ENCODE measurements around the gene SLN.

SLN gene

GRCh38 chr11:107675902-107676301 is 36.0 kb downstream of the SLN start:
- no peaks in the 10 kb centered on the region for H3K9me3 ChIP-seq (ENCODE audit: insufficient read depth, low read depth, low read length)
- H3K4me1 ChIP-seq (ENCODE audit: insufficient read depth, low read length, poor library complexity, severe bottlenecking), result no peaks in the 10 kb centered on the region
- H4K20me1 ChIP-seq (ENCODE audit: insufficient read depth, low read length, poor library complexity, severe bottlenecking), result no peaks in the 10 kb centered on the region
- H3K9ac ChIP-seq (ENCODE audit: low read depth, low read length, poor library complexity, severe bottlenecking), result no peak overlapping the region
- no peak overlapping the region for H3K4me3 ChIP-seq (ENCODE audit: low read length, poor library complexity, severe bottlenecking)
- H3F3A ChIP-seq (ENCODE audit: low read depth), result no peaks in the 10 kb centered on the region
- H2AFZ ChIP-seq (ENCODE audit: low read length), result no peak overlapping the region
- H3K27me3 ChIP-seq (ENCODE audit: insufficient read depth, low read length, poor library complexity, severe bottlenecking), result no peaks in the 10 kb centered on the region
- no peaks in the 10 kb centered on the region for H3K36me3 ChIP-seq (ENCODE audit: insufficient read depth, low read length)
- no peaks in the 10 kb centered on the region for H3K9me2 ChIP-seq (replicated peaks; ENCODE audit: low read depth, low read length)
- no peaks in the 10 kb centered on the region for H3K79me2 ChIP-seq (ENCODE audit: insufficient read depth, low read length)
- TF ChIP-seq, protein P1, sequence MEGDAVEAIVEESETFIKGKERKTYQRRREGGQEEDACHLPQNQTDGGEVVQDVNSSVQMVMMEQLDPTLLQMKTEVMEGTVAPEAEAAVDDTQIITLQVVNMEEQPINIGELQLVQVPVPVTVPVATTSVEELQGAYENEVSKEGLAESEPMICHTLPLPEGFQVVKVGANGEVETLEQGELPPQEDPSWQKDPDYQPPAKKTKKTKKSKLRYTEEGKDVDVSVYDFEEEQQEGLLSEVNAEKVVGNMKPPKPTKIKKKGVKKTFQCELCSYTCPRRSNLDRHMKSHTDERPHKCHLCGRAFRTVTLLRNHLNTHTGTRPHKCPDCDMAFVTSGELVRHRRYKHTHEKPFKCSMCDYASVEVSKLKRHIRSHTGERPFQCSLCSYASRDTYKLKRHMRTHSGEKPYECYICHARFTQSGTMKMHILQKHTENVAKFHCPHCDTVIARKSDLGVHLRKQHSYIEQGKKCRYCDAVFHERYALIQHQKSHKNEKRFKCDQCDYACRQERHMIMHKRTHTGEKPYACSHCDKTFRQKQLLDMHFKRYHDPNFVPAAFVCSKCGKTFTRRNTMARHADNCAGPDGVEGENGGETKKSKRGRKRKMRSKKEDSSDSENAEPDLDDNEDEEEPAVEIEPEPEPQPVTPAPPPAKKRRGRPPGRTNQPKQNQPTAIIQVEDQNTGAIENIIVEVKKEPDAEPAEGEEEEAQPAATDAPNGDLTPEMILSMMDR (conservative IDR thresholded peaks at IDR 0.05; ENCODE audit: low read length), result no peak
- no peak for TF ChIP-seq EZH2phosphoT487 (IDR thresholded peaks at IDR 0.05; ENCODE audit: borderline replicate concordance)
- H3K4me2 ChIP-seq (ENCODE audit: low read depth, low read length, poor library complexity, severe bottlenecking), result no peak overlapping the region

- no peaks in the 10 kb centered on the region for H3K36me3 ChIP-seq (ENCODE audit: insufficient read depth, low read length)
- no peaks in the 10 kb centered on the region for H3K4me1 ChIP-seq (ENCODE audit: insufficient read depth, low read length, poor library complexity, severe bottlenecking)
- H3K9ac ChIP-seq (ENCODE audit: low read depth, low read length, poor library complexity, severe bottlenecking), result no peak overlapping the region
- no peaks in the 10 kb centered on the region for H3K9me3 ChIP-seq (ENCODE audit: insufficient read depth, low read depth, low read length)
- H4K20me1 ChIP-seq (ENCODE audit: insufficient read depth, low read length, poor library complexity, severe bottlenecking), result no peaks in the 10 kb centered on the region
- H3K79me2 ChIP-seq (ENCODE audit: insufficient read depth, low read length), result no peaks in the 10 kb centered on the region
- H3F3A ChIP-seq (ENCODE audit: low read depth), result no peaks in the 10 kb centered on the region
- no peak overlapping the region for H3K4me2 ChIP-seq (ENCODE audit: low read depth, low read length, poor library complexity, severe bottlenecking)
- H3K4me3 ChIP-seq (ENCODE audit: low read length, poor library complexity, severe bottlenecking), result no peak overlapping the region
- no peak overlapping the region for H2AFZ ChIP-seq (ENCODE audit: low read length)
- no peaks in the 10 kb centered on the region for H3K9me2 ChIP-seq (replicated peaks; ENCODE audit: low read depth, low read length)
- H3K27me3 ChIP-seq (ENCODE audit: insufficient read depth, low read length, poor library complexity, severe bottlenecking), result no peaks in the 10 kb centered on the region
- TF ChIP-seq, protein P1 (conservative IDR thresholded peaks at IDR 0.05; ENCODE audit: low read length), result no peak
- no peak for TF ChIP-seq EZH2phosphoT487 (IDR thresholded peaks at IDR 0.05; ENCODE audit: borderline replicate concordance)
Observed at GRCh38 chr11:107669893-107670601, 41.8 kb downstream of the SLN start.

DNA sequence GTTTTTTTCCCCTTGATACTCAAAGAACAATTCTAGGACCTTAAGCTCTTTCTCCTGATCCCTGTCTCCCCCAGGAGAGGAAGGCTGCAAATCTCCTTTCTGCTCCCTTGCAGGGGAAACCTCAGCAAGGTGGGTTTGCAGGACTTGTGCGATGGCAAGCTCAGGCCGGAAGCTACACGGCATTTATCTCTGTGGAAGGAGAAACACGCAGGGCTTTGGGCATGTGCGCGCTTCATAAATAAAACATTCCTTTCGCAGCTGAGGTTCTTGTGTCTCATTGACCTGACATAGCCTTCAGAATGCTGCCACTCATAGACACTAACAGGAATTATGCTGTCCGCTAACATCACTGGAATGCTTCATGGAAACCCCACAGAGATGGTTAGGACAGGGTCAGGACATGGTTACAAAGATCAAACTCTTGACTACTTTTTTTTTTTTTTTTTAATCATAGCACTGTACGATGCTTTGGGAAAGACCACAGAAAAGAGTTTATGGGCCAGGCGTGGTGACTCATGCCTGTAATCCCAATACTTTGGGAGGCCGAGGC is 42.6 kb downstream of the SLN start:
- Histone ChIP-seq H3K27me3 (ENCODE audit: insufficient read depth, low read length, poor library complexity, severe bottlenecking) (no peaks in the 10 kb centered on the region), H3K36me3 (ENCODE audit: insufficient read depth, low read length) (no peaks in the 10 kb centered on the region), H3K4me1 (ENCODE audit: insufficient read depth, low read length, poor library complexity, severe bottlenecking) (no peaks in the 10 kb centered on the region), H3K4me2 (ENCODE audit: low read depth, low read length, poor library complexity, severe bottlenecking) (no peak overlapping the region), H3K79me2 (ENCODE audit: insufficient read depth, low read length) (no peaks in the 10 kb centered on the region), H3K9ac (ENCODE audit: low read depth, low read length, poor library complexity, severe bottlenecking) (no peak overlapping the region), H3K4me3 (ENCODE audit: low read length, poor library complexity, severe bottlenecking) (no peak overlapping the region), H2AFZ (ENCODE audit: low read length) (no peak overlapping the region), H3K9me3 (ENCODE audit: insufficient read depth, low read depth, low read length) (no peaks in the 10 kb centered on the region), H3F3A (ENCODE audit: low read depth) (no peaks in the 10 kb centered on the region), H3K9me2 (replicated peaks; ENCODE audit: low read depth, low read length) (no peaks in the 10 kb centered on the region), H4K20me1 (ENCODE audit: insufficient read depth, low read length, poor library complexity, severe bottlenecking) (no peaks in the 10 kb centered on the region)
- TF ChIP-seq, protein P1 (conservative IDR thresholded peaks at IDR 0.05; ENCODE audit: low read length), result no peak
- no peak for TF ChIP-seq EZH2phosphoT487 (IDR thresholded peaks at IDR 0.05; ENCODE audit: borderline replicate concordance)

Measured in Loucy (cell line).